GM18520 (cell line): ENCODE results near the gene ANO3.
"Not testable (repeated sequence)": the region's sequence is repeated elsewhere in the genome, so short reads cannot be mapped to it uniquely, and the experiment has no call there.

Source experiments
- ATAC-seq: cut with Tn5 transposase; IDR thresholded peaks from one replicate; pipeline ENCODE4 v1.9.1; 2021; ENCODE audit not compliant: unreplicated experiment

The ANO3 gene

DNA sequence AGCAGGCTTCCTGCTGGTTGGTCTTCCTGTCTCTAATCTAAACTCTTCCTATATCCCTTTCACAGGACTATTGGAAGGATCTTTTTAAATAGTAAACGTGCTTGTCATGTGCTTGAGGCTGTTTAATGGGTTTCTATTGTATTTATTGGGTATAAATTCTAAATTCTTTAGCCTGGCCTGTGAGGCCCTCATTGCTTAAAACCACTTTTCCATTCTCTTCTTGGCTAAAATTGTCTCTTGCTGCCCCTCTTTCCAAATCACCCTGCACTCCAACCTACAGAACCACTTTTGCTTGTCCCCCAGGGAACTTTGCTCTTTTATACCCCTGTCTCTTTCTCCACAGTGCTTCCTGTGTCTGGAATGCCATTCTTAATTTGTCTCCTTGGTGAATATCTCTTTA lies 286.5 kb downstream of the ANO3 start:
- no peak for ATAC-seq

DNA sequence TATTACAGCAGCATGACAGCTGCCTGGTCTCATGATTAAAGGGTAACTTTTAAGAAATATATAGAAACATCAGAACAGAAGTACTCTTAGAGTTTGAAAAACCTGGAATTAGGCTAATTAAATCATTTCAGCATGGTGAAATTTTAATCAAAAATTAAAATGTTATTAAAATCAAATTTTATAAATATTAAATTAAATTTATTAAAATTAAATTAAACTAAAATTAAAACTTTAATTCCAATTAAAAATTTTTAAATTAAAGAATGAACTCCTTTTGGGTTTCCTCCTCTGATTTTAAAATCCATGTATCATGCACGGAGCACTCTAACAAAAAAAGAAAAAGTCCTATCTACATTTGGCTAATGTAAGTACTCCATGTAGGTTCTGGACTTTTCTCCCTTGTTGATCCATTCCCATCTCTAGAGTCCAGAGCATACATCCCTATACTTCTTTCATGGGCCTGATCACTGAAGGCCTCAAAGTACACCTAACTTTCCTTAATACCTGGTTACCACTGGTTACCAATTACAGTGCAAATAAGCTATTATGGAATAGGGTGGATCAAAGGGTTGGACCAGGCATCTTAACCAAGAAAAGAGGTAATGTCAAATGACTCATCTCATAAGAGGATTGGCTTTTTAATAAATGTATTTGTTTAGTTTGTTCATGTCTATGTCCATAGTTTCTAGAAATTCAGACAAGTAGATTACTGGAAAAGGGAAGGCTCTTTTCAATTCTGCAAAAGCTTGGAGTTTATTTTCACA lies 288.5 kb downstream of the ANO3 start:
- no peak for ATAC-seq

GRCh38 chr11:26621132-26621531 lies 289.2 kb downstream of the ANO3 start:
- ATAC-seq = no peak

- no peak for ATAC-seq
Observed at GRCh38 chr11:26622181-26622580, 290.3 kb downstream of the ANO3 start.

GRCh38 chr11:26623076-26623659 lies 291.2 kb downstream of the ANO3 start:
- ATAC-seq = peak; percentile 56

DNA sequence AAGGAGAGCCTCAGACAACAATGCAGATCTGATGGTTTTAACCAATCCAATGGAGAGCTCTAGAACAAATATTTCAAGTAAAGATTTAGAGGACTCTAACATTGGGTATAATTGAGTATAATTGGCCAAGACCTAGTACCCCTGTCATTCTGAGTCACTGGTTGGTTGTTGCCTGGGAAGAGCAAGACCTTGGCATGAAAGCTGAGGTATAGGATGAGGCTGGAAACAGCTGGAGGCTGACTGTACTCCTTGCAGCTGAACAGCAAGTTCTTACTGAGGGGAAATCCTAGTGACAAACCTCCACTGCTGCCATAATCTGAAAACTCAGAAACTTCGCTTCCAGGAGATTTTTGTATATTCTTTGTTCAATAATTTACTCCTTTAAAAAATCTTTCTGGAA lies 294.4 kb downstream of the ANO3 start:
- no peak for ATAC-seq

DNA sequence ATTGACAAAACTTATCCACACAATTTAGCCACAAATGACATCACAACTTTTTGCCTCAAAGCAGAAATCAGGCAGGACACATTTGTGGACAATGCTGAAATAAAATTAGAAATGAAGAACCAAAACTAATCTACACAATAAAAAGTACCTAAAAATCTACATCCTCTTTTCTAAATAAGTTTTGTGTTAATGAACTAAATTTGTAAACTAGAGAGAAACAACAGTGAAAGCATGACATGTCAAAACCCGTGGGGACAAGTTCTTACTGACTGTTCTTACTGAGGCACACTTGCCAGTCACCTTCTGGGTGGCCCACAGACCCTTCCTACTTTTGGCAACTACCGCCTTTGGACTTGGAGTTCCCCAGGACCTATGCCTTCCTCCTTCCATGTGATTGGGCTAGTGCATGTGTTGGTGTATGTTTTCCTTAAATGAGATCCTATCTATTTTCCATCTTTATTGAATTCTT lies 300.8 kb downstream of the ANO3 start:
- peak; percentile 82 for ATAC-seq

- not testable (repeated sequence) for ATAC-seq
Observed at GRCh38 chr11:26643314-26643713, 311.4 kb downstream of the ANO3 start.

DNA sequence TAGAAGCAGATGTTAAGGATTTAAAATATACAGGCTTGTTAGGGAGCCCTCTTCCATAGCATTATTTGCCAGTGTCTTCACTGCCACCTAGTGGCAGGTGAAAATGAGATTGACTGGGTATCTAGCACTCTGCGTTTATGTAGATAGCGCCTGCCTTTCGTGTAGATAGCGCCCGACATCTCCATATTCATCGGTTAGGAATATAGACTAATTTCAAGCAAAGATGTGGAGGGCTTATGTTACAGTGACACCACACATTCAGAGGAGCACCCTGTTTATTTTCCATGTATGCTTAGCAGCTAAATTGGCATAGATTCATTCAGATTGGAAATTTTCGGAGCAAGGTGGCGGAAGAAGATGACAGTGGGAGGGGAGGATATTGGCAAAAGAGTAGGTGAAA lies 318.0 kb downstream of the ANO3 start:
- peak; percentile 72 for ATAC-seq

GRCh38 chr11:26651916-26652315 lies 320.0 kb downstream of the ANO3 start:
- ATAC-seq = no peak

GRCh38 chr11:26655287-26655686 lies 323.4 kb downstream of the ANO3 start:
- no peak for ATAC-seq

DNA sequence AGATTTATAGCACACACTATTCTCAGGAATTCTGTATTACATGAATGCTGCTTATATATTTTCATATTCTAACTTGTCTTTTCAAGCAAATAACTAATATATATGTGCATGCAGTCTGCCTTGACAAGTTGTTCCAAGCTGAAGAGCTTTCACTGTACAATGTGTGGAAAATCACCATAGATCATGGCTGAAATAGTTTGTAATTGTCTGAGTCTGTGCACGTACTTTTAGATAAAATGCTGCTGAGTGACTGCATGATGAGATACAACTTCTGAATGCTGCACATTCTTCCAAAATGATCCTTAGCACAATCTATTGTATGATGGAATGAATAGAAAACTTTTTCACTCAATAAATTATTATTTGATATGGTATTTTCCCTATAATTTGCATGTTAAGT lies 331.0 kb downstream of the ANO3 start:
- ATAC-seq = no peak

DNA sequence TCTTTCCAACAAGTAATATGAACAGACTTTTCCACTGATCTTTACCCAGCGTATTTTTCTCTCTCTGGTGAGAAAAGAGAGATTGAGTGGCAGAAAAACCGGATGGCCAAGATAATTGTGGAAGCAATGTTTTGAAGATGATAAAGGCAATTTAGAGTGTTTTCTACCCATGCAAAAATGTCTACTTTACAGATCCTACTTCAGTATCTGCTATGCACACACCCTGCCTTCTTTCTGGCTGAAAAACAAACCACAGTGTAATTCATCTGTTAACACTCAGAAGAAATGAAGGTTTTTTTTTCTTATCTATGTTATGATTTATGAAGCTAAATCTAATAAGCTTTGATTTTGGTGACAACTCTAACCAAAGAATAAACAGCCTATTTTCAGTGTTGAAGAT lies 333.1 kb downstream of the ANO3 start:
- ATAC-seq = no peak

GRCh38 chr11:26665946-26666345 lies 334.0 kb downstream of the ANO3 start:
- no peak for ATAC-seq

- no peak for ATAC-seq
Observed at GRCh38 chr11:26675233-26675928, 343.5 kb downstream of the ANO3 start.

GRCh38 chr11:26676641-26677040 lies 344.7 kb downstream of the ANO3 start:
- no peak for ATAC-seq

GRCh38 chr11:26677566-26677965 lies 345.6 kb downstream of the ANO3 start:
- ATAC-seq = no peak

DNA sequence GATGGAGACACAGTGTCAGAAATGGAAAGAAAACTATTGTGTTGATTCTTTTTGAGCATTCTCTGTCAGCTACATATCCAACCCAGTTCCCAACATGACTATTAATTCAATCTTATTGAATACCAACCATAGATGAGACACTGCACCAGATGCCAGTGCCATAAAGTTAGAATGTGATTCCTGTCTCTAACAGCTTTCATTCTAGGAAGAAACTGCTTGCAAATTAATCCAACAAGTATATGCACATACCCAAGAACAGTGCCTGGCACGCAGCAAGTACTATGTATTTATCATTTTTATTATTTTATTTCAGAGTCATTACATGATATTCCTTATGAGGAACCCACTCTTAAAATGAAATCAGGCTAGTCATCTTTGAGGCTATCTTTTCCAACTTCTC lies 355.4 kb downstream of the ANO3 start:
- no peak for ATAC-seq

DNA sequence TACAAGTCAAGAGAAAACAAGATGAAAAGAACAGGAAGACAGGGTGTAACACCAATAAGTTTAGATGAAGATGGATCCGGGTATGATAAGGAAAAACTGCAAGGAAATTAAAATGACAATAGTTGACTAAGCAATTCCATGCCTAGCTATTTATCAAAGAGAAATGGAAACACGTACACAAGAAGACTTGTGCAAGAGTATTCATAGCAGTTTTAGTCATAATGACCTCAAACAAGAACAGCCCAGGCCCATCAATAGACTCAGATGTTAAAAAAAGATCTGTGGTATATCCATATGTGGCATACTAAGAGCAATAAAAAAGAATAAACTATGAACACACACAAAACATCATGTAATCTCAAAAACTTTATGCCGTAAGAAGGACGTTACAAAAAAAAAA lies 356.8 kb downstream of the ANO3 start:
- ATAC-seq = no peak

DNA sequence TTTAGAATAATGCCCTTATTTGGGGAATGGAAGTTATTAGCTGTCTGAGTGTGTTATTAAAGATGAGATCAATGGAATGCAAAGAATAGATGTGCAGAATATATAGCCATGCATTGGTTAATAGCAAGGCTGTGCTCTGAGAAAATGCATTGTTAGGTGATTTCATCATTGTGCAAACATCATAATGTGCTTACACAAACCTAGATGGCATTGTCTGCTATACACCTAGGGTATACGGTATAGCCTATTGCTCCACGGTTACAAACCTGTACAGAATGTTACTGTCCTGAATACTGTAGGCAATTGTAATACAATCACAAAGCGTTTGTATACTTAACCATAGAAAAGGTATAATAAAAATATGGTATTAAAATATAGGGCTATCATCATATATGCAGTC lies 364.4 kb downstream of the ANO3 start:
- no peak for ATAC-seq

- ATAC-seq = no peak
Observed at GRCh38 chr11:26698224-26698623, 366.3 kb downstream of the ANO3 start.

- ATAC-seq = no peak
Observed at GRCh38 chr11:26700574-26701235, 368.8 kb downstream of the ANO3 start.
